ENCODE results near the gene ADGB.

The ADGB gene

DNA sequence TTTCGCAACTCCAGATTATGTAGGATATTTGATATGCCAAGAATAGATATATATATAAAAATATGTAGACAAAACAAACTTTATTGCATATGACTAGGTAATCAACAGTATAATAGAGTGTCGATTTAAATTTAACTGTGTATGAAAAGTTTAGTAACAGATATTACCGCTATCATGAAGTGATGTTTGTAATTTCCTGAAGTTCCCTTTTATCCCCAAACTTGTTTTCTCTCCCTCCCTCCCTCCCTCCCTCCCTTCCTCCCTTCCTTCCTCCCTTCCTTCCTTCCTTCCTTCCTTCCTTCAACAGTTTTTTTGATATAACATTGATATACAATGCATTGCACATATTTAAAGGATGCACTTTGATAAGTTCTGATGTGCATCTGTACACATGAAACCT, 15.2 kb downstream of the ADGB start:
- TF ChIP-seq, protein P1, sequence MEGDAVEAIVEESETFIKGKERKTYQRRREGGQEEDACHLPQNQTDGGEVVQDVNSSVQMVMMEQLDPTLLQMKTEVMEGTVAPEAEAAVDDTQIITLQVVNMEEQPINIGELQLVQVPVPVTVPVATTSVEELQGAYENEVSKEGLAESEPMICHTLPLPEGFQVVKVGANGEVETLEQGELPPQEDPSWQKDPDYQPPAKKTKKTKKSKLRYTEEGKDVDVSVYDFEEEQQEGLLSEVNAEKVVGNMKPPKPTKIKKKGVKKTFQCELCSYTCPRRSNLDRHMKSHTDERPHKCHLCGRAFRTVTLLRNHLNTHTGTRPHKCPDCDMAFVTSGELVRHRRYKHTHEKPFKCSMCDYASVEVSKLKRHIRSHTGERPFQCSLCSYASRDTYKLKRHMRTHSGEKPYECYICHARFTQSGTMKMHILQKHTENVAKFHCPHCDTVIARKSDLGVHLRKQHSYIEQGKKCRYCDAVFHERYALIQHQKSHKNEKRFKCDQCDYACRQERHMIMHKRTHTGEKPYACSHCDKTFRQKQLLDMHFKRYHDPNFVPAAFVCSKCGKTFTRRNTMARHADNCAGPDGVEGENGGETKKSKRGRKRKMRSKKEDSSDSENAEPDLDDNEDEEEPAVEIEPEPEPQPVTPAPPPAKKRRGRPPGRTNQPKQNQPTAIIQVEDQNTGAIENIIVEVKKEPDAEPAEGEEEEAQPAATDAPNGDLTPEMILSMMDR (IDR thresholded peaks at IDR 0.05; ENCODE audit: control insufficient read depth, insufficient read depth, low read depth, low read length, missing control alignments), result no peak
- H3K4me3 ChIP-seq (ENCODE audit: control insufficient read depth, low read depth, low read length), result no peak overlapping the region
- DNase-seq (ENCODE audit: low read depth), result no peak

DNA sequence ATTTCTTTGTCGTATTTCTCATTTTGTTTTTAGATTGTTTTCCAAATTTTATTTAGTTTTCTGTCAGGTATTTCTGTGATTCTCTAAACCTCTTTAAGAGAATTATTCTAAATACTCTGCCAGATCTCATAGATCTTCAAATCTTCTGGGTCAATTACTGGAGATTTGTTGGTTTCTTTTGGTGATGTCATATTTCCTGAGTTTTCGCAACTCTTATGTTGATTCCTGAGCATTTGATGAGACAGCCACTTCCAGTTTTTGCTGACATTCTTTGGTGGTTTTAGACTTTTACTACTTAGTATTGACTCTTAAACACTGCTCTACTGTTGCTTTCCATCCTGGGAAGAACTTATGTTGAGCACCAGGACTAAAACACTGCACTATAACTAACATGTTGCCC, 21.9 kb downstream of the ADGB start:
- no peak for DNase-seq (ENCODE audit: low read depth)
- no peak overlapping the region for H3K4me3 ChIP-seq (ENCODE audit: control insufficient read depth, low read depth, low read length)
- TF ChIP-seq, protein P1 (IDR thresholded peaks at IDR 0.05; ENCODE audit: control insufficient read depth, insufficient read depth, low read depth, low read length, missing control alignments), result no peak

DNA sequence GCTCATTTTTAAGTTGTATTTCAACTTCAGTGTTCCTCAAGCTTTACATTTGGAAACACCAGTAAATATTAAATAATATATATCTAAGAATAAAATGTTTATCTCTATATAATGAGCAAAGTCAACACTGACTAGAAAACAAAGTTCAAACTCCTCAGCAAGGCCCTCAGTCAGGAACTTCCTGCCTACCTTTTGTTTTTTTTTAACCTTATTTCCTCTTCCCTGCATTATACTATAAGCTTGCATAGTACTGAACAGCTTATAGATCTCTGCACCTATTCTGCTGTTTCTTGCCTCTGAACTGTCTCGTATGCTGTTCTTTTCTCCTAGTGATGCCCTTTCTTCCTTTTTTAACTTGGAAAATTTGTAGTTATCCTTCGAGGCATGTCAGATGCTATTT, 29.6 kb downstream of the ADGB start:
- TF ChIP-seq, protein P1 (IDR thresholded peaks at IDR 0.05; ENCODE audit: control insufficient read depth, insufficient read depth, low read depth, low read length, missing control alignments), result no peak
- no peak overlapping the region for H3K4me3 ChIP-seq (ENCODE audit: control insufficient read depth, low read depth, low read length)
- DNase-seq (ENCODE audit: low read depth), result no peak

DNA sequence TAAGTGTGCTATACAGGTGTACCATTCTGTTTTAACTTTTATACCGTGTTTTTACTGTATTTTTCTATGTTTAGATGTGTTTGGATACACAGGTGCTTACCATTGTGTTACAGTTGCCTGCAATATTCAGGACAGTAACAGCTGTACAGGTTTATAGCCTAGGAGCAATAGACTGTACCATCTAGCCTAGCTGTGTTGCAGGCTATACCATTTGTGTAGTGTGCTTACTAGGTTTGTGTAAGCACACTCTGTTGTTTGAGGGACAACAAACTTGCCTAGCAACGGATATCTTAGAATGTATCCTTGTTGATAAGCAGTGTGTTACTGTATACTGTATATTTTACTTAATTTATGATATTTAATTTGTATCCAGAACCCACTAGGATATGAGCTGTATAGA, 35.2 kb downstream of the ADGB start:
- H3K4me3 ChIP-seq (ENCODE audit: control insufficient read depth, low read depth, low read length), result no peak overlapping the region
- no peak for DNase-seq (ENCODE audit: low read depth)
- TF ChIP-seq, protein P1 (IDR thresholded peaks at IDR 0.05; ENCODE audit: control insufficient read depth, insufficient read depth, low read depth, low read length, missing control alignments), result no peak

DNA sequence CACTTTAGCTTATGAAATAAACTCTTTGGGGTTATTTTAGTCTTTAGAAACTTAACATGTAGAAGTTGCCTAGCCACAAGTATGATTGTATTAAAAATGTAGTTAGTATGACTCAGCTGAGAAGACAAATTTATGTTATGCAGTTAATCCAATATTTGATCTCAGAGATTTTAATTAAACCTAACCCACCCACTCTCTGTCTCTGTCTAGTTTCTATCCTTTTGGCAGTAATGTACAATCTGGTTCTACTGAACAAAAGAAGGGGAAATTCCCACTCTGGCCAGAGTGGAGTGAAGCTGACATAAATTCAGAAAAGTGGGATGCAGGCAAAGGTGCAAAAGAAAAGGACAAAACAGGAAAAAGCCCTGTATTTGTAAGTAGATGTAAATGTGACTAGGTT, 36.4 kb downstream of the ADGB start:
- DNase-seq (ENCODE audit: low read depth), result no peak
- no peak overlapping the region for H3K4me3 ChIP-seq (ENCODE audit: control insufficient read depth, low read depth, low read length)
- TF ChIP-seq, protein P1 (IDR thresholded peaks at IDR 0.05; ENCODE audit: control insufficient read depth, insufficient read depth, low read depth, low read length, missing control alignments), result no peak

DNA sequence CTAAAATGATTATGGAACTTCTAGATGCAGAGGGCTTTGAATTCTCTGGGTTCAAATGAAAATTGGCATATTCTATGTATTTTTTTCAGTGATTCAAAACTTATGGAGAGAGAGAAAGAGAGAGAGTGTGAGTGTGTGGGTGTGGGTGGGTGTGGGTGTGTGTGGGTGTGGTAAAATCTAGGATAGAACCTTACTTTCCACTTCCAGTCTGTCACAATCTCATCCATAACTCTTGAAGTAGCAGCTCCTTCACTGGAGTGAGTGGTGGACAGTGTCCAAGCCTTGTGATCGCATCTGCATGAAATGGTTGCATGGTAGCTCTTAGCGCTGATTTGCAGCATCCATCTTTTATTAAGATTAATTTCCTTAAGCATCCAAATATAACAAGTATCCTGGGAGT, 37.7 kb downstream of the ADGB start:
- H3K4me3 ChIP-seq (ENCODE audit: control insufficient read depth, low read depth, low read length), result no peak overlapping the region
- TF ChIP-seq, protein P1 (IDR thresholded peaks at IDR 0.05; ENCODE audit: control insufficient read depth, insufficient read depth, low read depth, low read length, missing control alignments), result no peak
- DNase-seq (ENCODE audit: low read depth), result no peak

DNA sequence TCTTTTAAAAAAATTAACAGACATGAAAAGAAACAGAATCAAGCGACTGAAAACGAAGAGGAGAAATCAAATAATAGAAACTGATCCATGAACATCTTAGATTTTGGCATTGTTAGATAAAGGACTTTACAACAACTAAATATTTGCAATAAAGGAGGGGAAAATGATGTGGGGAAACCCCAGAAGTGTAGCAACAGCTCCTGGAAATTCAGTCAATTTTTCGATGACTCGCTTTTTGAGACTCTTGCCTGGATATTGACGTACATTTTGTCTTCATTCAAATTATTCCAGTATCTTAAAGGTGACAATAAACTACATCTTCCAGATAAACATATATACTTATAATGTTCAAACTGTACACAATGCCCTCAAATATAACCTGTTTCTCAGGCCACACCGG, 44.1 kb downstream of the ADGB start:
- TF ChIP-seq, protein P1 (IDR thresholded peaks at IDR 0.05; ENCODE audit: control insufficient read depth, insufficient read depth, low read depth, low read length, missing control alignments), result no peak
- no peak for DNase-seq (ENCODE audit: low read depth)
- H3K4me3 ChIP-seq (ENCODE audit: control insufficient read depth, low read depth, low read length), result no peak overlapping the region

Measured in AG09309 (cell line).